HCT116 (cell line): ENCODE measurements around the gene RHOT1. TPM values are rescaled to one million over a fixed set of nuclear protein-coding genes. Genes with fewer than 3 reads are reported as not detected.
A peak's percentile ranks its signal among the peaks of the same experiment; 100 is the strongest.

Source experiments
- ATAC-seq: fragments of 200-7000 bp; cut with Tn5 transposase; 2 replicates; pipeline ENCODE4 v1.9.1; 2020; ENCODE audit warnings: mild to moderate bottlenecking, moderate library complexity
- BruUV-seq: library from RNA; stranded (reverse); fragments of 400-500 nt; replicated peaks from 2 replicates; lab custom pipeline; 2021; lab: Mats Ljungman, UMichigan
- CTCF ChIA-PET: fragments of 300-600 bp; sonication (Branson Sonifier 250); formaldehyde crosslinking; loops from one replicate; lab custom pipeline; 2021; ENCODE audit warnings: antibody characterized with exemption; lab: Charles Lee
- POLR2A ChIA-PET: fragments of 300-600, 350-600 bp; sonication (Branson Sonifier 250); formaldehyde crosslinking; loops from one replicate; lab custom pipeline; 2021; ENCODE audit warnings: antibody characterized with exemption; lab: Charles Lee
- RAD21 ChIA-PET, 2 experiments: fragments of 300-600 bp; sonication (Branson Sonifier 250); formaldehyde crosslinking; loops; one replicate each; lab custom pipeline; 2023; ENCODE audit warnings: low total read pairs in 2 of 2; ENCODE audit not compliant: uncharacterized antibody in 2 of 2, unreplicated experiment in 2 of 2, low non-redundant PET in 1 of 2; lab: Charles Lee
- DNase-seq: peaks from one replicate; pipeline ENCODE4 v3.0.0-alpha.2; 2010; ENCODE audit warnings: low read depth, low spot score
- H2AFZ ChIP-seq: fragments of 200-600 bp; shearing (Covaris generic), sonication (generic); 2 replicates; pipeline ENCODE4 v1.6.1; 2017; ENCODE audit warnings: low read depth, mixed run types, mixed read lengths, antibody characterized with exemption, low read length; ENCODE audit not compliant: poor library complexity, severe bottlenecking
- H3K27ac ChIP-seq: 2 replicates; pipeline ENCODE4 v1.5.1; 2012; ENCODE audit warnings: low read depth, low read length
- H3K27me3 ChIP-seq: fragments of 200-600 bp; sonication (generic); 2 replicates; pipeline ENCODE4 v1.6.1; 2016; ENCODE audit warnings: mixed run types, low read length, mixed read lengths; ENCODE audit not compliant: insufficient read depth
- H3K36me3 ChIP-seq, 2 experiments: fragments of 200-500 bp in 1 of 2; fragments of 200-600 bp in 1 of 2; sonication (Bioruptor generic) in 1 of 2; sonication (generic) in 1 of 2; 2 replicates each; pipeline versions ENCODE4 v1.5.1 to v1.6.1; 2014 to 2016; ENCODE audit warnings: low read length in 2 of 2, inconsistent platforms in 1 of 2, mixed read lengths in 1 of 2, mixed run types in 1 of 2; ENCODE audit not compliant: insufficient read depth in 2 of 2, control insufficient read depth in 1 of 2
- H3K4me1 ChIP-seq, 2 experiments: fragments of 200-600 bp in 1 of 2; sonication (generic) in 1 of 2; 2 replicates each; pipeline versions ENCODE4 v1.5.1 to v1.6.1; 2012 to 2017; ENCODE audit warnings: low read length in 2 of 2, inconsistent platforms in 1 of 2, mild to moderate bottlenecking in 1 of 2, mixed read lengths in 1 of 2, mixed run types in 1 of 2, moderate library complexity in 1 of 2; ENCODE audit not compliant: insufficient read depth in 2 of 2, control insufficient read depth in 1 of 2
- H3K4me2 ChIP-seq: fragments of 200-600 bp; sonication (generic); 2 replicates; pipeline ENCODE4 v1.6.1; 2017; ENCODE audit warnings: mixed run types, low read length, mixed read lengths
- H3K4me3 ChIP-seq, 2 experiments: fragments of 200-600 bp in 1 of 2; sonication (generic) in 1 of 2; replicated peaks in 1 of 2; 2 replicates each; pipeline ENCODE4 v1.5.1; 2011 to 2016; ENCODE audit warnings: low read length in 2 of 2, control low read depth in 1 of 2, low read depth in 1 of 2, mild to moderate bottlenecking in 1 of 2, mixed read lengths in 1 of 2, mixed run types in 1 of 2
- H3K79me2 ChIP-seq: fragments of 200-600 bp; sonication (generic); 2 replicates; pipeline ENCODE4 v1.6.1; 2017; ENCODE audit warnings: mild to moderate bottlenecking, mixed run types, low read length, moderate library complexity, mixed read lengths; ENCODE audit not compliant: insufficient read depth
- H3K9ac ChIP-seq: fragments of 200-600 bp; sonication (generic); 2 replicates; pipeline ENCODE4 v1.6.1; 2016; ENCODE audit warnings: low read length, mixed read lengths
- H3K9me2 ChIP-seq: fragments of 200-600 bp; sonication (generic), shearing (Covaris generic); 2 replicates; pipeline ENCODE4 v1.6.1; 2017; ENCODE audit warnings: mixed run types, mild to moderate bottlenecking, moderate library complexity; ENCODE audit not compliant: insufficient read depth
- H3K9me3 ChIP-seq, 2 experiments: fragments of 200-500 bp in 1 of 2; fragments of 200-600 bp in 1 of 2; sonication (Bioruptor generic) in 1 of 2; sonication (generic) in 1 of 2; 2 replicates each; pipeline ENCODE4 v1.6.1; 2014 to 2017; ENCODE audit warnings: low read length in 2 of 2, mixed read lengths in 2 of 2, inconsistent platforms in 1 of 2, low read depth in 1 of 2, mild to moderate bottlenecking in 1 of 2, mixed run types in 1 of 2, moderate library complexity in 1 of 2; ENCODE audit not compliant: control insufficient read depth in 1 of 2, insufficient read depth in 1 of 2
- H4K20me1 ChIP-seq: fragments of 200-600 bp; sonication (generic), shearing (Covaris generic); 2 replicates; pipeline ENCODE4 v1.6.1; 2017; ENCODE audit warnings: mixed run types, mild to moderate bottlenecking, moderate library complexity; ENCODE audit not compliant: insufficient read depth
- CBX3 ChIP-seq: IDR thresholded peaks from 2 replicates; pipeline ENCODE4 v1.6.1; 2012; ENCODE audit warnings: low read depth
- EGR1 ChIP-seq: IDR thresholded peaks from 2 replicates; pipeline ENCODE4 v1.6.1; 2012; ENCODE audit warnings: low read depth
- EZH2 ChIP-seq: fragments of 200-600 bp; sonication (generic); IDR thresholded peaks from 2 replicates; pipeline ENCODE4 v1.6.1; 2017; ENCODE audit warnings: antibody characterized with exemption, mixed run types
- EZH2phosphoT487 ChIP-seq: fragments of 200-600 bp; IDR thresholded peaks from 2 replicates; pipeline ENCODE4 v1.6.1; 2018; ENCODE audit warnings: antibody characterized with exemption, borderline replicate concordance
- JUND ChIP-seq: IDR thresholded peaks from 2 replicates; pipeline ENCODE4 v1.6.1; 2012
- POLR2A ChIP-seq: IDR thresholded peaks from 2 replicates; pipeline ENCODE4 v1.7.0; 2011; ENCODE audit warnings: borderline replicate concordance; ENCODE audit not compliant: insufficient read depth, insufficient read length; ENCODE audit errors: extremely low read depth
- POLR2AphosphoS5 ChIP-seq: IDR thresholded peaks from 2 replicates; pipeline ENCODE4 v1.6.1; 2011; ENCODE audit warnings: mild to moderate bottlenecking, low read depth, low read length, moderate library complexity
- RAD21 ChIP-seq: IDR thresholded peaks from 2 replicates; pipeline ENCODE4 v1.6.1; 2012; ENCODE audit warnings: low read depth, mild to moderate bottlenecking
- REST ChIP-seq: IDR thresholded peaks from 2 replicates; pipeline ENCODE4 v1.6.1; 2012; ENCODE audit warnings: low read depth
- SIN3A ChIP-seq: IDR thresholded peaks from 2 replicates; pipeline ENCODE4 v1.6.1; 2012; ENCODE audit warnings: low read depth
- YY1 ChIP-seq: IDR thresholded peaks from 2 replicates; pipeline ENCODE4 v1.6.1; 2011; ENCODE audit warnings: low read length, low read depth, moderate library complexity, mild to moderate bottlenecking; ENCODE audit not compliant: insufficient replicate concordance; ENCODE audit errors: extremely low read depth
- ZNF274 ChIP-seq: fragments of 200-500 bp; sonication (Bioruptor generic); IDR thresholded peaks from 2 replicates; pipeline ENCODE4 v1.6.1; 2014; ENCODE audit warnings: mild to moderate bottlenecking, low read depth, low read length, inconsistent platforms
- intact Hi-C: fragments of 100-400 bp; cut with micrococcal nuclease; formaldehyde crosslinking; loops from 2 replicates; pipeline ENCODE4 v1.10.0; 2022
- total RNA-seq: library from RNA; stranded (reverse); gene quantifications from one replicate; pipeline ENCODE4 v1.2.1, GENCODE V29; 2021; ENCODE audit not compliant: unreplicated experiment
- TF ChIP-seq, protein P1 (sequence below): IDR thresholded peaks from 2 replicates; pipeline ENCODE4 v1.6.1; 2012
- TF ChIP-seq, protein P2 (sequence below): IDR thresholded peaks from 2 replicates; pipeline ENCODE4 v1.6.1; 2012

RHOT1 gene
- total RNA-seq, 1 experiment from 2014 or later = 33.3 TPM

GRCh38 chr17:32266051-32266388 is 123.7 kb downstream of the RHOT1 start:
- H3K9ac ChIP-seq = peak overlapping the region; percentile 49
- CTCF ChIA-PET = no interaction called here
- no TSS peak for BruUV-seq

More at GRCh38 chr17:32266051-32266388, 123.7 kb downstream of the RHOT1 start:
- TF ChIP-seq CBX3 (no peak), EZH2 (no peak), JUND (no peak), SIN3A (no peak), POLR2AphosphoS5 (no peak), ZNF274 (no peak), RAD21 (no peak), EZH2phosphoT487 (no peak), POLR2A (no peak), REST (no peak), EGR1 (no peak), YY1 (no peak)
- TF ChIP-seq, protein P1, sequence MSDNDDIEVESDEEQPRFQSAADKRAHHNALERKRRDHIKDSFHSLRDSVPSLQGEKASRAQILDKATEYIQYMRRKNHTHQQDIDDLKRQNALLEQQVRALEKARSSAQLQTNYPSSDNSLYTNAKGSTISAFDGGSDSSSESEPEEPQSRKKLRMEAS = no peak
- TF ChIP-seq, protein P2, sequence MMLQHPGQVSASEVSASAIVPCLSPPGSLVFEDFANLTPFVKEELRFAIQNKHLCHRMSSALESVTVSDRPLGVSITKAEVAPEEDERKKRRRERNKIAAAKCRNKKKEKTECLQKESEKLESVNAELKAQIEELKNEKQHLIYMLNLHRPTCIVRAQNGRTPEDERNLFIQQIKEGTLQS = no peak
- peak overlapping the region; percentile 51 to 65 for H3K4me3 ChIP-seq
- no peaks in the 10 kb centered on the region for H3K79me2 ChIP-seq
- H3K36me3 ChIP-seq = no peaks in the 10 kb centered on the region
- H3K4me1 ChIP-seq = peaks cover 4 to 36% of the 10 kb centered on the region in 2 experiments; a peak in 3 of 4 replicates
- no peaks in the 10 kb centered on the region for H3K9me3 ChIP-seq
- no peaks in the 10 kb centered on the region for H4K20me1 ChIP-seq
- DNase-seq (no peak), ATAC-seq (peak; percentile 39)
- ChIA-PET POLR2A (no interaction called here), RAD21 (no interaction called here)
- H3K4me2 ChIP-seq = peak overlapping the region; percentile 88
- H3K9me2 ChIP-seq = no peaks in the 10 kb centered on the region
- H2AFZ ChIP-seq = no peak overlapping the region
- H3K27ac ChIP-seq = peak overlapping the region; percentile 31; the same call in 1 of the 2 replicates
- H3K27me3 ChIP-seq = no peaks in the 10 kb centered on the region; the same call in 1 of the 2 replicates
- intact Hi-C loops = no loop called here
